ENCODE results near the gene IL22RA1. TPM values are rescaled to one million over a fixed set of nuclear protein-coding genes. Genes with fewer than 3 reads are reported as not detected.

Gene IL22RA1
- total and polyA plus RNA-seq, 7 experiments from 2014 or later: not detected

DNA sequence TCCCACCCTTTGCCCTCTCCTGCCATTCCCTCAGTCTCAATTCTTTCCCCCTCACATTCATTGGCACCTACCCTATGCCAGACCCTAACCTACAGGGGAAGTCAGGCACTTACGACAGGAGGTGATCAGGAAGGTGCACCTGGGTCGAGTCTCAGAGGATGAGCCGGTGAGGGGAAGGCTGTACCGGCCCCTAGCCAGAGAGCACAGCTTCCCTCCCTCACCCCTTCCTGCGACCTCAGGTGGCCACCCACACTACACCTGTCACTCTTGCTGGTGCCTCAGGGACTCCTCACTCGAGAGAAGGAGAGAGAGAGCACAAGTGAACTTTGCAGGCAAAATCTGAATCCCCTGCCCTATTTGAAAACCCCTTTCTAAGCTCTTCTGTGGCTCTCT lies 29.3 kb downstream of the IL22RA1 start:
- Histone ChIP-seq H3K4me1 (ENCODE audit: control insufficient read depth in 2 of 2, insufficient read depth in 2 of 2, low read length in 2 of 2) (no peaks in the 10 kb centered on the region), H3K4me3 (ENCODE audit: low read length) (no peak overlapping the region), H3K27me3 (ENCODE audit: control insufficient read depth in 2 of 2, insufficient read depth in 2 of 2, low read length in 2 of 2) (no peaks in the 10 kb centered on the region), H3K27ac (ENCODE audit: low read depth, low read length) (no peak overlapping the region), H3K36me3 (ENCODE audit: control insufficient read depth in 2 of 3, insufficient read depth in 3 of 3, low read length in 3 of 3) (no peaks in the 10 kb centered on the region), H3K9me3 (ENCODE audit: control insufficient read depth in 2 of 3, low read length in 3 of 3) (no peaks in the 10 kb centered on the region)
- intact Hi-C loops (cut with micrococcal nuclease): no loop called here
- H3K27me3 Mint-ChIP-seq: peaks cover 4 to 33% (median 17%) of the 10 kb centered on the region in 5 donors
- no peaks in the 10 kb centered on the region for H3K9me3 Mint-ChIP-seq
- H3K36me3 Mint-ChIP-seq: no peaks in the 10 kb centered on the region
- CTCF ChIA-PET: interaction anchor here (0.7 kb wide), 1 partner anchor 65 kb away, joined by 3 read pairs; no protein-coding TSS in a partner anchor
- no peak overlapping the region for H3K27ac Mint-ChIP-seq
- POLR2A ChIA-PET: no interaction called here
- ATAC-seq: no peak
- H3K4me1 Mint-ChIP-seq: peaks cover 0 to 11% (median 5%) of the 10 kb centered on the region in 7 donors
- no peak for DNase-seq
- H3K4me3 Mint-ChIP-seq: no peak overlapping the region

DNA sequence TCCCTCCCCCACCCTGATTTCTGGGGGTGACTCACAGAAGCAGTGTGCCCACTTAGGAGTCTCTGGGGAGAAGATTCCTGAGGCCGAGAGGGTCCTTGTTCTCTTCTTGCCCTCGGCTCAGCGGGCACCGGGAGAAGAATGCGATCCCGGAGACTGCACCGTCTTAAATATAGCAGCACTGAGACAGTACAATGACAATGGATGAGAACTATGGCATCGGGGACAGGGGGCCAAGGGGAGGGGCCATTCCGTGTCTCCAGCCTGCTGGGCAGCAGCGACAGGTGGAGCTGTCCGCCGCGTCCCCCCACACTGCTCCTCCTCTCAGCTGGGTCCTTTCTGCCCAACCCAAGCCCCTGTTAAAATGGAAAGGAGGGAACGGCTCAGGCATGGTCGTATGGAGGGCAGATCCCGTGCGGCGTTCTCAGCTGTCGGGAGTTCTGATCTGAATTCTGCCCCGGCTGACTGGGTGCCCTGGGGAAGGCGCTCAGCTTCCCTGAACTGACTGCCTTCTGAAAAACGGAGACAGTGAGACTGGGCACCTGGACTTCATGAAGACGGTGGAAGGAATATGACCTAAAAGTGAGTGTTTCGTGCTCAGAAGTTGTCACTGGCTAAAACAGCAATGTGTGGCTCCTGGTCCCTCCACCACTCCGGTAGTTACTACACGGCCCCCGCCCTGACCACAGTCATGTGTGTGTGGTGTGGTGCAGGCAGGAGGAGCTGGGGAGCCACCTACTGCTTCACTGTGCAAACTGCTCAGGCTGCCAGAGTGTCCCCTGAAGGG lies 30.8 kb downstream of the IL22RA1 start, which contains the start of gene MYOM3:
MYOM3 (minus strand) TSS at position 140 of the 784 bp plus-strand sequence. CDS start 3,499 bp downstream, outside the sequence.
- Histone ChIP-seq H3K9me3 (ENCODE audit: control insufficient read depth in 2 of 3, low read length in 3 of 3) (no peaks in the 10 kb centered on the region), H3K27me3 (ENCODE audit: control insufficient read depth in 2 of 2, insufficient read depth in 2 of 2, low read length in 2 of 2) (no peaks in the 10 kb centered on the region), H3K36me3 (ENCODE audit: control insufficient read depth in 2 of 3, insufficient read depth in 3 of 3, low read length in 3 of 3) (no peaks in the 10 kb centered on the region), H3K4me3 (ENCODE audit: low read length) (no peak within 1 kb of the TSS), H3K4me1 (ENCODE audit: control insufficient read depth in 2 of 2, insufficient read depth in 2 of 2, low read length in 2 of 2) (no peaks in the 10 kb centered on the region), H3K27ac (ENCODE audit: low read depth, low read length) (no peak within 1 kb of the TSS)
- ChIA-PET POLR2A (no interaction called here), CTCF (no interaction called here)
- H3K27ac Mint-ChIP-seq: no peak within 1 kb of the TSS
- H3K4me1 Mint-ChIP-seq: peaks cover 0 to 11% (median 5%) of the 10 kb centered on the region in 7 donors
- DNase-seq (peak in 8 of 9 donors; percentile 28 to 58 (median 36)), ATAC-seq (peak; percentile 89)
- intact Hi-C loops (cut with micrococcal nuclease): loop anchor here (1.0 kb wide), 2 partner anchors 41 to 42 kb away; no protein-coding TSS in a partner anchor
- H3K9me3 Mint-ChIP-seq: no peaks in the 10 kb centered on the region
- H3K27me3 Mint-ChIP-seq: peaks cover 4 to 26% (median 12%) of the 10 kb centered on the region in 5 donors
- peak within 1 kb of the TSS in 6 of 10 donors; percentile 5 to 59 (median 42) for H3K4me3 Mint-ChIP-seq
- H3K36me3 Mint-ChIP-seq: no peaks in the 10 kb centered on the region

DNA sequence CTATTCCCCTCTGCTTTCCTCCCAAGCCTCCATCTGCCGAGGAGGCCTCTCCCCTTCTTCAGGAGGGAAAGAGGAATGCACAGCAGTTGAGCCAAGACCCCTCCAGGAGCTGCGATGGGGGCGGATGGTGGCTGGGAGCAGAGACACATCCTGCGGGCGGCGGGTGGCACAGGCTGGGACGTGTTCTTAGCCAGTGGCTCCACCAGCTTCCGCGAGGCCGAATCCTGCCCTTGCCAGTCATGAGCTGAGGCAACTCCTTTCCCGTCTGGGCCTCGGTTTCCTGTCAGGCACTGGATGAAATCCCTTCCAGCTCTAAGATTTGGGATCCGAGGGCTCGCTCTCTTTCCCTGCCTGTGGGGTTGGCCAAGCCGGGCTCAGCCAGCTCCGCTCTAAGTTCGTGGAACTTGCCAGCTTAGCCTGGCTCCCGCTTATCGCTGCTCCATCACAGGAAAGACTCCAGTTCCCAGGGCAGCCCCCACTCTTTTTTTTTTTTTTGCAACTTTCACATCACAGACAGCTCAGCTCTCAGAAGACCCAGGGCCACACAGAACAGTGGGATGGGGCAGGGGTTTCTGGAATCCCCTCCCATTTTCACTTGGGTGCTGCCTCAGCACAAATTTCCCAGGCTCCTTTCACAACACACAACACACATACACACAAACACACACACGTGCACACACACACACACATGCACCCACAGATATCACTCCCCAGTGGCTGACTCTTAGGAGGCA lies 31.5 kb downstream of the IL22RA1 start:
- Mint-ChIP-seq H3K36me3 (no peaks in the 10 kb centered on the region), H3K27me3 (peaks cover 4 to 22% (median 10%) of the 10 kb centered on the region in 5 donors), H3K4me3 (peak overlapping the region in 1 of 10 donors; percentile 42), H3K4me1 (peaks cover 0 to 11% (median 5%) of the 10 kb centered on the region in 7 donors), H3K27ac (no peak overlapping the region), H3K9me3 (no peaks in the 10 kb centered on the region)
- no peaks in the 10 kb centered on the region for H3K36me3 ChIP-seq (ENCODE audit: control insufficient read depth in 2 of 3, insufficient read depth in 3 of 3, low read length in 3 of 3)
- no peak overlapping the region for H3K27ac ChIP-seq (ENCODE audit: low read depth, low read length)
- no peak overlapping the region for H3K4me3 ChIP-seq (ENCODE audit: low read length)
- intact Hi-C loops (cut with micrococcal nuclease): no loop called here
- POLR2A ChIA-PET: no interaction called here
- DNase-seq: no peak
- H3K27me3 ChIP-seq (ENCODE audit: control insufficient read depth in 2 of 2, insufficient read depth in 2 of 2, low read length in 2 of 2): no peaks in the 10 kb centered on the region
- H3K9me3 ChIP-seq (ENCODE audit: control insufficient read depth in 2 of 3, low read length in 3 of 3): no peaks in the 10 kb centered on the region
- no peaks in the 10 kb centered on the region for H3K4me1 ChIP-seq (ENCODE audit: control insufficient read depth in 2 of 2, insufficient read depth in 2 of 2, low read length in 2 of 2)
- ATAC-seq: no peak
- CTCF ChIA-PET: interaction anchor here (0.7 kb wide), 1 partner anchor 45 kb away, joined by 3 read pairs; no protein-coding TSS in a partner anchor

DNA sequence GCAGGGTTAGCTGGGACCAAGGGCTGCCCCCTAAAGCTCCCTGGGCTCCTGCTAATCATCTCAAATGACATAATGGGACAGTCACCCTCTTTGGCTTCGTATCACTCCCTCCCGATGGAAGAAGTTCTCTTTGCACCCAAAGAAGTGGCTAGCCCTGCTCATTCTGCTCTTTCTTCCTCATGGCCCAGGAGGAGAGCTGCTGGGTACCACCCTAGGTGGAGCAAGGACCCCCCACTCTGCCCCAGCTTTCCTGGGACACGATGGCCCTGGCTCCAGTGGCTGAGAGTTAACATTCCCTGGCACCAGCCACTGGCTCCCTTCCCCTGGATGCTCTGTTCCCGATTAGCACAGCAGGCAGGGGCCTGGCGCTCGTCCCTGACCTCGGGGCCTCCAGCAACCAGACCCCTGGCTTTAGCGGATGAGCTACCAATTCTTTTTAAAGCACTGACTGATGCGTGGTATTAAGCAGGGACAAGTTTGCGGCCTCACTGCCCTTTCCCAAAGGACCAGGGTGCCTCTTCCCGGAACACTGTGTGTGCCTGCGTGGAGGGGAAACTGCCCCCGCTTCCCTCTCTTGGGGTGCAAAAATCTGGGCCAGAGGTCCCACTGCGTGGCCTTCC lies 32.2 kb downstream of the IL22RA1 start:
- peaks cover 0 to 17% (median 4%) of the 10 kb centered on the region in 5 donors for H3K27me3 Mint-ChIP-seq
- no peak overlapping the region for H3K27ac ChIP-seq (ENCODE audit: low read depth, low read length)
- intact Hi-C loops (cut with micrococcal nuclease): no loop called here

DNA sequence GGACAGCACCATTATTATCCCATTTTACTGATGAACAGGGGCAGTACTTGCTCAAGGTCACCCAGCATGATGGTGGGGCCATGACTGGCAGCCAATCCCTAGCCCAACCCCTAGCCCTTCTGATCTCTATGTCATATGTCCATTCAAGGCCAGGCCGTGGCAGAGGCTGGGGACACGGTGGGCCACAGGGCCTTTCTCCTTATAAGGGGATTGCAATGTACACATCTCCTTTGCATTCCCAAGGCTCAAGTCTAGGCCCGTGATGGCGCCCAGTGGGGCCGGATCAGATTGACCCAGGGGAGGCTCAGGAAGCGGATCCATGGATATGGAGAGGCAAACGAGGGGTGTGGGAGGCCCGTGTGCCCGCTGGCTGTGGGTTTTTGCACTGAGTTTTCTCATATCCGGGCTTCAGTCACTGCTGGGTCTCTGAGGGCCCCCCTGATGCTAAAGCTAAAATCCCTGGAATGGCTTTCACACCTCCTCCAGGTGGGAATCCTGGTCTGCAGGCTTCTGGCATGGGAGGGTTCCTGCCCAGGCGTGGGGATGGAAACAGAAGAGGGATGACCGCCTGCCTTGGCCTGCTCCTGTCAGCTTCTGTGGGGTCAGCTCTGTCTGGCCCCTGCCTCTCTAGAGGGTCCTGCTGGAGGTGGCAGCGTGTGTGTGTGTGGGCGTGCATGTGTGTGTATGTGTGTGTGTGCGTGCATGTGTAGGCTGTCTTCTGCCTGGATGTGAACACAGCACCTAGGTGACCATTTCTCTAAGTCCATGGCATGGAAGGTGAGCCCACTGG lies 33.1 kb downstream of the IL22RA1 start:
- no peaks in the 10 kb centered on the region for H3K9me3 Mint-ChIP-seq
- no peak for ATAC-seq
- no peak overlapping the region for H3K27ac Mint-ChIP-seq
- Histone ChIP-seq H3K27me3 (ENCODE audit: control insufficient read depth in 2 of 2, insufficient read depth in 2 of 2, low read length in 2 of 2) (no peaks in the 10 kb centered on the region), H3K9me3 (ENCODE audit: control insufficient read depth in 2 of 3, low read length in 3 of 3) (no peaks in the 10 kb centered on the region), H3K27ac (ENCODE audit: low read depth, low read length) (no peak overlapping the region), H3K36me3 (ENCODE audit: control insufficient read depth in 2 of 3, insufficient read depth in 3 of 3, low read length in 3 of 3) (no peaks in the 10 kb centered on the region), H3K4me1 (ENCODE audit: control insufficient read depth in 2 of 2, insufficient read depth in 2 of 2, low read length in 2 of 2) (no peaks in the 10 kb centered on the region), H3K4me3 (ENCODE audit: low read length) (no peak overlapping the region)
- H3K4me3 Mint-ChIP-seq: no peak overlapping the region
- no peaks in the 10 kb centered on the region for H3K36me3 Mint-ChIP-seq
- intact Hi-C loops (cut with micrococcal nuclease): no loop called here
- ChIA-PET CTCF (no interaction called here), POLR2A (no interaction called here)
- H3K4me1 Mint-ChIP-seq: peaks cover 0 to 11% (median 5%) of the 10 kb centered on the region in 7 donors
- no peak for DNase-seq
- H3K27me3 Mint-ChIP-seq: peaks cover 0 to 17% (median 4%) of the 10 kb centered on the region in 5 donors

More for the DNA sequence above, 32.2 kb downstream of the IL22RA1 start:
- H3K36me3 Mint-ChIP-seq: no peaks in the 10 kb centered on the region
- POLR2A ChIA-PET: no interaction called here
- H3K4me1 Mint-ChIP-seq: peaks cover 0 to 11% (median 5%) of the 10 kb centered on the region in 7 donors
- no peak overlapping the region for H3K4me3 Mint-ChIP-seq
- H3K27me3 ChIP-seq (ENCODE audit: control insufficient read depth in 2 of 2, insufficient read depth in 2 of 2, low read length in 2 of 2): no peaks in the 10 kb centered on the region
- CTCF ChIA-PET: no interaction called here
- H3K4me3 ChIP-seq (ENCODE audit: low read length): no peak overlapping the region
- no peaks in the 10 kb centered on the region for H3K4me1 ChIP-seq (ENCODE audit: control insufficient read depth in 2 of 2, insufficient read depth in 2 of 2, low read length in 2 of 2)
- H3K27ac Mint-ChIP-seq: no peak overlapping the region
- no peaks in the 10 kb centered on the region for H3K9me3 Mint-ChIP-seq
- ATAC-seq: no peak
- no peaks in the 10 kb centered on the region for H3K36me3 ChIP-seq (ENCODE audit: control insufficient read depth in 2 of 3, insufficient read depth in 3 of 3, low read length in 3 of 3)
- H3K9me3 ChIP-seq (ENCODE audit: control insufficient read depth in 2 of 3, low read length in 3 of 3): no peaks in the 10 kb centered on the region
- DNase-seq: no peak

DNA sequence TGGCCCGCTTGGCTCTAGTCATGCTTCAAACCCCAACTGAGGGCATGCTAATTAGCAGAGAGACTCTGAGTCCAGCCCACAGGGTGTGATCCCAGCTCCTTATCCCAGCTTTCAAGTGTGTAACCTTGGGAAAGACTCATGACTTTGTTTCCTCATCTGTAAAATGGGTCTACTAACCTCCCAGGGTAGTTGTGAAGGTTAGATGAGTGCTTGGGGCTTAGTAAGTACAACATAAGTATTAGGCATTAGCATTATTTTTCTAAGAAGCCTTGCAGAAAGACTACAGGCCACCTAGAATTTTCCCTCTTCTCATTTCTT lies 33.8 kb downstream of the IL22RA1 start:
- CTCF ChIA-PET: no interaction called here
- no peaks in the 10 kb centered on the region for H3K27me3 ChIP-seq (ENCODE audit: control insufficient read depth in 2 of 2, insufficient read depth in 2 of 2, low read length in 2 of 2)
- no peaks in the 10 kb centered on the region for H3K9me3 ChIP-seq (ENCODE audit: control insufficient read depth in 2 of 3, low read length in 3 of 3)
- DNase-seq (no peak), ATAC-seq (no peak)
- no peak overlapping the region for H3K27ac ChIP-seq (ENCODE audit: low read depth, low read length)
- peaks cover 0 to 11% (median 5%) of the 10 kb centered on the region in 7 donors for H3K4me1 Mint-ChIP-seq
- H3K4me3 ChIP-seq (ENCODE audit: low read length): no peak overlapping the region
- no peak overlapping the region for H3K4me3 Mint-ChIP-seq
- intact Hi-C loops (cut with micrococcal nuclease): no loop called here
- POLR2A ChIA-PET: no interaction called here
- no peaks in the 10 kb centered on the region for H3K9me3 Mint-ChIP-seq
- no peaks in the 10 kb centered on the region for H3K36me3 Mint-ChIP-seq
- H3K36me3 ChIP-seq (ENCODE audit: control insufficient read depth in 2 of 3, insufficient read depth in 3 of 3, low read length in 3 of 3): no peaks in the 10 kb centered on the region
- H3K4me1 ChIP-seq (ENCODE audit: control insufficient read depth in 2 of 2, insufficient read depth in 2 of 2, low read length in 2 of 2): no peaks in the 10 kb centered on the region
- H3K27ac Mint-ChIP-seq: no peak overlapping the region
- peaks cover 0 to 17% (median 4%) of the 10 kb centered on the region in 5 donors for H3K27me3 Mint-ChIP-seq

All from naive thymus-derived CD4-positive, alpha-beta T cell (primary cell).